HepG2 (cell line): Measurements from ENCODE around the gene ATRNL1. TPM values are rescaled to one million over a fixed set of nuclear protein-coding genes. Genes with fewer than 3 reads are reported as not detected.

Experiments used
- ATAC-seq: fragments of 200-7000 bp; cut with Tn5 transposase; 3 replicates; pipeline ENCODE4 v1.9.1; 2020; ENCODE audit warnings: mild to moderate bottlenecking, moderate library complexity
- BruUV-seq: library from RNA; stranded (reverse); fragments of 400-500 nt; replicated peaks from 2 replicates; lab custom pipeline; 2021; lab: Mats Ljungman, UMichigan
- CTCF ChIA-PET: fragments of 300-600 bp; formaldehyde crosslinking; extraction: SDS; loops from one replicate; lab custom pipeline; 2021; ENCODE audit warnings: low total read pairs, inconsistent platforms, low intra/inter-chr PET ratio; lab: Yijun Ruan, JAX
- POLR2A ChIA-PET: fragments of 350-600 bp; sonication (Branson Sonifier 250); formaldehyde crosslinking; loops from one replicate; lab custom pipeline; 2020; ENCODE audit warnings: antibody characterized with exemption, inconsistent platforms; lab: Yijun Ruan, JAX
- DNase-seq: peaks from one replicate; pipeline ENCODE4 v3.0.0-alpha.2; 2015; ENCODE audit warnings: low spot score
- FAIRE-seq: peaks from 3 replicates; lab custom pipeline; 2011; peaks lifted over from hg19 to GRCh38; lab: Jason Lieb, UNC
- H2AFZ ChIP-seq: one replicate; pipeline ENCODE4 v1.6.1; 2011; ENCODE audit warnings: low read length, inconsistent platforms
- H3K27ac ChIP-seq: fragments of 300-600 bp; 3 replicates; pipeline ENCODE4 v1.8.0; 2011; ENCODE audit warnings: mixed run types, mild to moderate bottlenecking, mixed read lengths, low read length, inconsistent platforms; ENCODE audit not compliant: insufficient read depth; ENCODE audit errors: extremely low read length
- H3K27me3 ChIP-seq, 2 experiments: fragments of 200-600 bp in 1 of 2; 2 replicates in 1 of 2; 3 replicates in 1 of 2; pipeline versions ENCODE4 v1.6.0 to v1.8.0; 2011; ENCODE audit warnings: low read length in 2 of 2, mild to moderate bottlenecking in 2 of 2, moderate library complexity in 2 of 2, inconsistent platforms in 1 of 2; ENCODE audit not compliant: insufficient read depth in 2 of 2, control insufficient read depth in 1 of 2
- H3K36me3 ChIP-seq, 2 experiments: fragments of 200-600 bp in 1 of 2; replicated peaks in 1 of 2; 2 replicates in 1 of 2; 3 replicates in 1 of 2; pipeline versions ENCODE4 v1.5.1 to v1.8.0; 2011; ENCODE audit warnings: low read length in 2 of 2, inconsistent platforms in 1 of 2; ENCODE audit not compliant: insufficient read depth in 2 of 2, control insufficient read depth in 1 of 2
- H3K4me1 ChIP-seq: 2 replicates; pipeline ENCODE4 v1.5.1; 2012; ENCODE audit warnings: low read length, inconsistent platforms; ENCODE audit not compliant: insufficient read depth
- H3K4me2 ChIP-seq: 2 replicates; pipeline ENCODE4 v1.6.0; 2011; ENCODE audit warnings: low read depth, low read length, inconsistent platforms
- H3K4me3 ChIP-seq, 3 experiments: fragments of 200-600 bp in 1 of 3; sonication (generic), shearing (Covaris generic) in 1 of 3; replicated peaks in 1 of 3; 2 replicates each; pipeline ENCODE4 v1.5.1; 2011 to 2016; ENCODE audit warnings: low read length in 3 of 3, inconsistent platforms in 2 of 3, low read depth in 2 of 3, mild to moderate bottlenecking in 2 of 3, control low read depth in 1 of 3, mixed read lengths in 1 of 3; ENCODE audit not compliant: insufficient read depth in 1 of 3
- H3K79me2 ChIP-seq: one replicate; pipeline ENCODE4 v1.6.1; 2011; ENCODE audit warnings: low read length, inconsistent platforms; ENCODE audit not compliant: insufficient read depth
- H3K9ac ChIP-seq: 2 replicates; pipeline ENCODE4 v1.6.0; 2011; ENCODE audit warnings: mild to moderate bottlenecking, low read depth, low read length, inconsistent platforms; ENCODE audit not compliant: insufficient read depth
- H3K9me3 ChIP-seq: 2 replicates; pipeline ENCODE4 v1.5.1; 2012; ENCODE audit warnings: mild to moderate bottlenecking, low read length
- H4K20me1 ChIP-seq: 2 replicates; pipeline ENCODE4 v1.6.0; 2011; ENCODE audit warnings: inconsistent platforms, mild to moderate bottlenecking, low read length, moderate library complexity; ENCODE audit not compliant: insufficient read depth
- ARHGAP35 ChIP-seq: sonication (generic); formaldehyde crosslinking; IDR thresholded peaks from 2 replicates; pipeline ENCODE4 v1.9.0; 2022; ENCODE audit warnings: mild to moderate bottlenecking, inconsistent platforms, moderate library complexity, missing genetic modification reagents, borderline replicate concordance
- ATF7 ChIP-seq, 2 experiments: fragments of 450-650 bp in 1 of 2; sonication (generic) in 1 of 2; formaldehyde crosslinking in 1 of 2; IDR thresholded peaks; 2 replicates each; pipeline versions ENCODE4 v1.4.0 to v1.6.1; 2016 to 2020; ENCODE audit warnings: antibody characterized with exemption in 1 of 2, mild to moderate bottlenecking in 1 of 2, missing genetic modification reagents in 1 of 2
- CHD4 ChIP-seq: fragments of 200-600 bp; sonication (generic); IDR thresholded peaks from 2 replicates; pipeline ENCODE4 v1.7.0; 2017; ENCODE audit warnings: mild to moderate bottlenecking, low read length, borderline replicate concordance
- EP300 ChIP-seq, 3 experiments: sonication (generic) in 1 of 3; formaldehyde crosslinking in 1 of 3; IDR thresholded peaks; 2 replicates each; pipeline versions ENCODE4 v1.5.1 to v1.6.1; 2011 to 2020; ENCODE audit warnings: low read depth in 2 of 3, low read length in 2 of 3, borderline replicate concordance in 1 of 3, improper control_type of control experiment in 1 of 3, mild to moderate bottlenecking in 1 of 3, missing genetic modification reagents in 1 of 3, moderate library complexity in 1 of 3
- MEIS1 ChIP-seq: sonication (generic); formaldehyde crosslinking; IDR thresholded peaks from 2 replicates; pipeline ENCODE4 v1.9.0; 2021; ENCODE audit warnings: mild to moderate bottlenecking, missing genetic modification reagents, moderate library complexity, borderline replicate concordance
- PHF21A ChIP-seq: sonication (generic); formaldehyde crosslinking; IDR thresholded peaks from 2 replicates; pipeline ENCODE4 v1.5.0; 2020; ENCODE audit warnings: mild to moderate bottlenecking, missing genetic modification reagents
- PHF5A ChIP-seq: IDR thresholded peaks from one replicate; pipeline ENCODE4 v1.6.1; 2018; ENCODE audit warnings: low read depth, missing genetic modification reagents; ENCODE audit not compliant: unreplicated experiment
- PITX1 ChIP-seq: sonication (generic); formaldehyde crosslinking; IDR thresholded peaks from 2 replicates; pipeline ENCODE4 v1.5.1; 2020; ENCODE audit warnings: mild to moderate bottlenecking, missing genetic modification reagents
- RBAK ChIP-seq: sonication (generic); formaldehyde crosslinking; IDR thresholded peaks from 2 replicates; pipeline ENCODE4 v1.5.1; 2020; ENCODE audit warnings: mild to moderate bottlenecking, missing genetic modification reagents
- SALL1 ChIP-seq: sonication (generic); formaldehyde crosslinking; IDR thresholded peaks from 2 replicates; pipeline ENCODE4 v1.8.0; 2022; ENCODE audit warnings: mild to moderate bottlenecking, missing genetic modification reagents
- SOX13 ChIP-seq, 3 experiments: fragments of 450-650 bp in 1 of 3; sonication (generic) in 1 of 3; formaldehyde crosslinking in 1 of 3; IDR thresholded peaks in 2 of 3; conservative IDR thresholded peaks in 1 of 3; 2 replicates each; pipeline versions ENCODE4 v1.5.0 to v1.6.1; 2016 to 2020; ENCODE audit warnings: antibody characterized with exemption in 1 of 3, mild to moderate bottlenecking in 1 of 3, missing compliant biosample characterization in 1 of 3, missing genetic modification reagents in 1 of 3, moderate library complexity in 1 of 3
- TFE3 ChIP-seq: IDR thresholded peaks from 2 replicates; pipeline ENCODE4 v1.6.1; 2016
- ZFP36L2 ChIP-seq: sonication (generic); formaldehyde crosslinking; IDR thresholded peaks from 2 replicates; pipeline ENCODE4 v1.4.0; 2020; ENCODE audit warnings: missing genetic modification reagents
- ZNF121 ChIP-seq: sonication (generic); formaldehyde crosslinking; IDR thresholded peaks from 2 replicates; pipeline ENCODE4 v1.5.0; 2020; ENCODE audit warnings: mild to moderate bottlenecking, missing genetic modification reagents
- ZNF547 ChIP-seq: sonication (generic); formaldehyde crosslinking; IDR thresholded peaks from 2 replicates; pipeline ENCODE4 v1.5.1; 2020; ENCODE audit warnings: mild to moderate bottlenecking, missing genetic modification reagents
- ZUFSP ChIP-seq: sonication (generic); formaldehyde crosslinking; IDR thresholded peaks from 2 replicates; pipeline ENCODE4 v1.9.0; 2021; ENCODE audit warnings: missing genetic modification reagents, mild to moderate bottlenecking, borderline replicate concordance
- WGBS: methylation state at CpG from one replicate; pipeline ENCODE4 v1.1.6; 2017; ENCODE audit warnings: low lambda C conversion rate; 5-methylcytosine and 5-hydroxymethylcytosine counted together
- in situ Hi-C: cut with HindIII; loops from 2 replicates; pipeline ENCODE4 v1.10.0; 2017; ENCODE audit warnings: low pct_unique_long_range_greater_than_20kb; ENCODE audit not compliant: extremely low pct_ligation_motif_present
- intact Hi-C: fragments of 100-400 bp; cut with micrococcal nuclease; formaldehyde crosslinking; loops from one replicate; pipeline ENCODE4 v1.10.0; 2022; ENCODE audit not compliant: unreplicated experiment
- polyA plus RNA-seq, 8 experiments: library from polyadenylated mRNA; depleted of rRNA in 3 of 8; stranded (reverse) in 7 of 8; unstranded in 1 of 8; fragments of >200 nt; fragmentation: Illumina TruSeq in 4 of 8; extraction: Trizol in 4 of 8; gene quantifications; 2 replicates each; pipeline versions ENCODE4 v1.2.1 to v1.2.3, GENCODE V29; 2011 to 2016; ENCODE audit warnings: low read depth in 4 of 8, missing spikeins in 1 of 8, mixed read lengths in 1 of 8; ENCODE audit not compliant: insufficient read depth in 1 of 8
- total RNA-seq, 5 experiments: library from RNA; depleted of rRNA; stranded (reverse); fragments of >200 nt; fragmentation: Illumina TruSeq; extraction: Trizol; gene quantifications; 2 replicates each; pipeline ENCODE4 v1.2.3, GENCODE V29; 2016; ENCODE audit warnings: low read depth in 1 of 5
- TF ChIP-seq, protein P1 (sequence below): sonication (generic); formaldehyde crosslinking; IDR thresholded peaks from 2 replicates; pipeline ENCODE4 v1.8.1; 2023; ENCODE audit warnings: missing genetic modification reagents, inconsistent platforms, borderline replicate concordance
- TF ChIP-seq, protein P2 (sequence below): sonication (generic); formaldehyde crosslinking; IDR thresholded peaks from 2 replicates; pipeline ENCODE4 v1.5.1; 2020; ENCODE audit warnings: mild to moderate bottlenecking, moderate library complexity, missing genetic modification reagents

ATRNL1 gene
- total and polyA plus RNA-seq, 2 of the 13 experiments (the other 11 are each of a cell fraction or from before 2014, with no cell fraction given), result 0.04 TPM; not detected in 1

DNA sequence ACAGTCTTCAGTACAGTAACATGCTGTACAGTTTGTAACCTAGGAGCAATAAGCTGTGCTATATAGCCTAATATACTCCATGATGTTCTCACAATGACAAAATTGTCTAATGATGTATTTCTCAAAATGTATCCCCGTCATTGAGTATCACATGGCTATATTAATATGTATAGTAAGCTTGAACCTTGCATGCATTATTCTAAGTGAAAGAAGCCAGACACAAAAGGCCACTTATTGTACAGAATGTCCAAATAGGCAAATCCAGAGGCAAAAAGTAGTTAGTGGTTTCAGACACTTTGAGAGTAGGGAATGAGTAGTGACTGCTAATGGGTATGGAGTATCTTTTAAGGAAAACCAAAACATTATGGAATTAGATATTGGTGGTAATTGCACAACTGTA is 545.1 kb downstream of the ATRNL1 start:
- TF ChIP-seq ZNF121 (CRISPR knock-in tag) (no peak), ATF7 (IDR thresholded peaks at IDR 0.05) (no peak), ATF7 (CRISPR knock-in tag; IDR thresholded peaks at IDR 0.05) (no peak), ZFP36L2 (CRISPR knock-in tag) (no peak), RBAK (no peak), SALL1 (CRISPR knock-in tag) (no peak), ARHGAP35 (no peak), PHF5A (CRISPR knock-in tag) (no peak), ZNF547 (CRISPR knock-in tag) (no peak), SOX13 (IDR thresholded peaks at IDR 0.05) (no peak), SOX13 (CRISPR knock-in tag; conservative IDR thresholded peaks at IDR 0.05 in 1 of 2, IDR thresholded peaks at IDR 0.05 in 1 of 2) (no peak), TFE3 (CRISPR knock-in tag) (no peak), MEIS1 (CRISPR knock-in tag) (no peak), PHF21A (no peak), ZUFSP (no peak), CHD4 (no peak), PITX1 (CRISPR knock-in tag) (no peak), EP300 (IDR thresholded peaks at IDR 0.05; ENCODE audit: low read depth in 2 of 2, low read length in 2 of 2) (no peak), EP300 (CRISPR knock-in tag; IDR thresholded peaks at IDR 0.05; ENCODE audit: borderline replicate concordance) (no peak)
- TF ChIP-seq, protein P1, sequence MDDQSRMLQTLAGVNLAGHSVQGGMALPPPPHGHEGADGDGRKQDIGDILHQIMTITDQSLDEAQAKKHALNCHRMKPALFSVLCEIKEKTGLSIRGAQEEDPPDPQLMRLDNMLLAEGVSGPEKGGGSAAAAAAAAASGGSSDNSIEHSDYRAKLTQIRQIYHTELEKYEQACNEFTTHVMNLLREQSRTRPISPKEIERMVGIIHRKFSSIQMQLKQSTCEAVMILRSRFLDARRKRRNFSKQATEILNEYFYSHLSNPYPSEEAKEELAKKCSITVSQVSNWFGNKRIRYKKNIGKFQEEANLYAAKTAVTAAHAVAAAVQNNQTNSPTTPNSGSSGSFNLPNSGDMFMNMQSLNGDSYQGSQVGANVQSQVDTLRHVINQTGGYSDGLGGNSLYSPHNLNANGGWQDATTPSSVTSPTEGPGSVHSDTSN (CRISPR knock-in tag), result no peak
- TF ChIP-seq, protein P2, sequence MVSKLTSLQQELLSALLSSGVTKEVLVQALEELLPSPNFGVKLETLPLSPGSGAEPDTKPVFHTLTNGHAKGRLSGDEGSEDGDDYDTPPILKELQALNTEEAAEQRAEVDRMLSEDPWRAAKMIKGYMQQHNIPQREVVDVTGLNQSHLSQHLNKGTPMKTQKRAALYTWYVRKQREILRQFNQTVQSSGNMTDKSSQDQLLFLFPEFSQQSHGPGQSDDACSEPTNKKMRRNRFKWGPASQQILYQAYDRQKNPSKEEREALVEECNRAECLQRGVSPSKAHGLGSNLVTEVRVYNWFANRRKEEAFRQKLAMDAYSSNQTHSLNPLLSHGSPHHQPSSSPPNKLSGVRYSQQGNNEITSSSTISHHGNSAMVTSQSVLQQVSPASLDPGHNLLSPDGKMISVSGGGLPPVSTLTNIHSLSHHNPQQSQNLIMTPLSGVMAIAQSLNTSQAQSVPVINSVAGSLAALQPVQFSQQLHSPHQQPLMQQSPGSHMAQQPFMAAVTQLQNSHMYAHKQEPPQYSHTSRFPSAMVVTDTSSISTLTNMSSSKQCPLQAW, result no peak
- Histone ChIP-seq H3K36me3 (no peaks in the 10 kb centered on the region), H3K27me3 (no peaks in the 10 kb centered on the region), H3K9me3 (no peaks in the 10 kb centered on the region), H3K4me2 (no peak overlapping the region), H2AFZ (no peak overlapping the region), H3K4me3 (no peak overlapping the region), H3K4me1 (no peaks in the 10 kb centered on the region), H3K9ac (no peak overlapping the region), H4K20me1 (no peaks in the 10 kb centered on the region), H3K27ac (no peak overlapping the region), H3K79me2 (no peaks in the 10 kb centered on the region)
- CTCF ChIA-PET, result no interaction called here
- intact Hi-C loops, result no loop called here
- ATAC-seq, result no peak
- no TSS peak for BruUV-seq
- 3% methylated on average over 1 of the region's 1 CpG for WGBS
- POLR2A ChIA-PET, result no interaction called here
- DNase-seq, result no peak
- in situ Hi-C loops, result no loop called here
- FAIRE-seq, result no peak
